Sciatic nerve (tissue), 2 donors: Measurements from ENCODE around the gene ABCC10. TPM values are rescaled to one million over a fixed set of nuclear protein-coding genes. Genes with fewer than 3 reads are reported as not detected.
"Not testable (repeated sequence)": the region's sequence is repeated elsewhere in the genome, so short reads cannot be mapped to it uniquely, and the experiment has no call there.

Experiments
- ATAC-seq: fragments of 200-7000 bp; cut with Tn5 transposase; one replicate; pipeline ENCODE4 v1.9.1; 2020; ENCODE audit warnings: mild to moderate bottlenecking, moderate library complexity
- DNase-seq: peaks from one replicate; pipeline ENCODE4 v3.0.0-alpha.2; 2020; ENCODE audit warnings: low spot score
- intact Hi-C: fragments of 100-400 bp; cut with DNase I; formaldehyde crosslinking; loops from one replicate; pipeline ENCODE4 v1.14.2; 2022
- total RNA-seq: library from RNA; stranded (reverse); fragmentation: NEBNext Ultra II Directional; extraction: Animal tissue kit (Norgen Biotek cat#: 25700); gene quantifications from one replicate; pipeline ENCODE4 v1.2.1, GENCODE V29; 2021
- donor health status: DM: no; HTN: no; CAD: no.
- donor health status: DM: no; HTN: no; CAD: no.

Gene ABCC10
- total RNA-seq, result 31.7 TPM

- ATAC-seq (peak; percentile 99), DNase-seq (peak; percentile 95)
- intact Hi-C loops, result no loop called here
Measured at GRCh38 chr6:43427406-43428111, at the start of gene ABCC10. TSS of gene ABCC10 (plus strand) at chr6:43427541. CDS start at chr6:43427979, 438 bp downstream.

- intact Hi-C loops, result loop anchor here (5.0 kb wide), 1 partner anchor 1775 kb away; no protein-coding TSS in a partner anchor
- DNase-seq (no peak), ATAC-seq (no peak)
Measured at GRCh38 chr6:43377710-43378229, 49.6 kb upstream of the ABCC10 start.

- ATAC-seq, result no peak
- intact Hi-C loops, result loop anchor here (5.0 kb wide), 1 partner anchor 1776 kb away; no protein-coding TSS in a partner anchor
- DNase-seq, result no peak
Measured at GRCh38 chr6:43378631-43379030, 48.7 kb upstream of the ABCC10 start.

GRCh38 chr6:43380858-43381257 lies 46.5 kb upstream of the ABCC10 start:
- intact Hi-C loops, ATAC-seq, DNase-seq: not testable (repeated sequence)

- intact Hi-C loops, result no loop called here
- no peak for ATAC-seq
Measured at GRCh38 chr6:43383021-43383667, 44.2 kb upstream of the ABCC10 start.

GRCh38 chr6:43386492-43386891 lies 40.8 kb upstream of the ABCC10 start:
- intact Hi-C loops, result loop anchor here (2.0 kb wide), 1 partner anchor 120 kb away; no protein-coding TSS in a partner anchor
- ATAC-seq, result no peak
- DNase-seq, result no peak

More at GRCh38 chr6:43383021-43383667, 44.2 kb upstream of the ABCC10 start:
- no peak for DNase-seq

GRCh38 chr6:43389730-43390295 lies 37.5 kb upstream of the ABCC10 start:
- ATAC-seq (no peak), DNase-seq (no peak)
- intact Hi-C loops, result no loop called here

GRCh38 chr6:43390753-43391439 lies 36.4 kb upstream of the ABCC10 start:
- ATAC-seq, DNase-seq, intact Hi-C loops: not testable (repeated sequence)

GRCh38 chr6:43391440-43392031 lies 35.8 kb upstream of the ABCC10 start:
- DNase-seq (no peak), ATAC-seq (no peak)
- intact Hi-C loops, result no loop called here

GRCh38 chr6:43393133-43393532 lies 34.2 kb upstream of the ABCC10 start:
- intact Hi-C loops, DNase-seq, ATAC-seq: not testable (repeated sequence)

GRCh38 chr6:43393602-43394001 lies 33.7 kb upstream of the ABCC10 start:
- intact Hi-C loops, result no loop called here
- ATAC-seq, result no peak

GRCh38 chr6:43394982-43395381 lies 32.4 kb upstream of the ABCC10 start:
- no peak for ATAC-seq
- no peak for DNase-seq
- intact Hi-C loops, result no loop called here

More at GRCh38 chr6:43393602-43394001, 33.7 kb upstream of the ABCC10 start:
- no peak for DNase-seq

GRCh38 chr6:43395776-43396175 lies 31.6 kb upstream of the ABCC10 start:
- no peak for ATAC-seq
- no peak for DNase-seq
- intact Hi-C loops, result no loop called here

GRCh38 chr6:43396408-43397149 lies 30.8 kb upstream of the ABCC10 start:
- intact Hi-C loops, result no loop called here
- DNase-seq (no peak), ATAC-seq (no peak)

- intact Hi-C loops, result no loop called here
- no peak for DNase-seq
- no peak for ATAC-seq
Measured at GRCh38 chr6:43399932-43400487, 27.3 kb upstream of the ABCC10 start.

GRCh38 chr6:43401730-43402129 lies 25.6 kb upstream of the ABCC10 start:
- no peak for ATAC-seq
- intact Hi-C loops, result no loop called here

GRCh38 chr6:43402820-43403219 lies 24.5 kb upstream of the ABCC10 start:
- ATAC-seq (no peak), DNase-seq (no peak)
- intact Hi-C loops, result no loop called here

More at GRCh38 chr6:43401730-43402129, 25.6 kb upstream of the ABCC10 start:
- no peak for DNase-seq

- intact Hi-C loops, result no loop called here
- ATAC-seq (no peak), DNase-seq (no peak)
Measured at GRCh38 chr6:43405354-43405753, 22.0 kb upstream of the ABCC10 start.
